HL-60 (cell line): ENCODE data around the gene SLC39A5.

Source experiments
- DNase-seq, 2 experiments: peaks; one replicate each; pipeline ENCODE4 v3.0.0-alpha.2; 2010 to 2020; ENCODE audit warnings: low read depth in 1 of 2, low spot score in 1 of 2
- H3K27ac ChIP-seq: fragments of 250-450 bp; sonication (Bioruptor Pico); replicated peaks from 2 replicates; pipeline ENCODE4 v1.5.1; 2020; ENCODE audit warnings: mild to moderate bottlenecking, moderate library complexity
- H3K27me3 ChIP-seq: fragments of 250-450 bp; sonication (Bioruptor Pico); 2 replicates; pipeline ENCODE4 v1.5.1; 2021; ENCODE audit warnings: mild to moderate bottlenecking, moderate library complexity; ENCODE audit not compliant: insufficient read depth, poor library complexity, severe bottlenecking
- H3K4me3 ChIP-seq: replicated peaks from 2 replicates; pipeline ENCODE4 v1.5.1; 2011; ENCODE audit warnings: mild to moderate bottlenecking, control low read depth, low read length; ENCODE audit not compliant: insufficient read depth
- GABPA ChIP-seq: IDR thresholded peaks from 2 replicates; pipeline ENCODE4 v1.6.1; 2012; ENCODE audit warnings: low read depth
- POLR2AphosphoS5 ChIP-seq: IDR thresholded peaks from 2 replicates; pipeline ENCODE4 v1.6.1; 2012; ENCODE audit warnings: low read depth
- REST ChIP-seq: IDR thresholded peaks from 2 replicates; pipeline ENCODE4 v1.6.1; 2012; ENCODE audit warnings: low read depth; ENCODE audit not compliant: insufficient replicate concordance
- SPI1 ChIP-seq: IDR thresholded peaks from 2 replicates; pipeline ENCODE4 v1.6.1; 2012; ENCODE audit warnings: low read depth, mild to moderate bottlenecking, borderline replicate concordance
- TF ChIP-seq, protein P1 (sequence below): IDR thresholded peaks from one replicate; pipeline ENCODE4 v1.5.1; 2011; ENCODE audit warnings: low read length, control low read depth, inconsistent platforms; ENCODE audit not compliant: insufficient read depth

The SLC39A5 gene

GRCh38 chr12:56220611-56221231 is 9.1 kb upstream of the SLC39A5 start:
- TF ChIP-seq REST (no peak), SPI1 (peak; percentile 80), POLR2AphosphoS5 (peak; percentile 44; the same call in 1 of the 2 replicates), GABPA (no peak)
- TF ChIP-seq, protein P1, sequence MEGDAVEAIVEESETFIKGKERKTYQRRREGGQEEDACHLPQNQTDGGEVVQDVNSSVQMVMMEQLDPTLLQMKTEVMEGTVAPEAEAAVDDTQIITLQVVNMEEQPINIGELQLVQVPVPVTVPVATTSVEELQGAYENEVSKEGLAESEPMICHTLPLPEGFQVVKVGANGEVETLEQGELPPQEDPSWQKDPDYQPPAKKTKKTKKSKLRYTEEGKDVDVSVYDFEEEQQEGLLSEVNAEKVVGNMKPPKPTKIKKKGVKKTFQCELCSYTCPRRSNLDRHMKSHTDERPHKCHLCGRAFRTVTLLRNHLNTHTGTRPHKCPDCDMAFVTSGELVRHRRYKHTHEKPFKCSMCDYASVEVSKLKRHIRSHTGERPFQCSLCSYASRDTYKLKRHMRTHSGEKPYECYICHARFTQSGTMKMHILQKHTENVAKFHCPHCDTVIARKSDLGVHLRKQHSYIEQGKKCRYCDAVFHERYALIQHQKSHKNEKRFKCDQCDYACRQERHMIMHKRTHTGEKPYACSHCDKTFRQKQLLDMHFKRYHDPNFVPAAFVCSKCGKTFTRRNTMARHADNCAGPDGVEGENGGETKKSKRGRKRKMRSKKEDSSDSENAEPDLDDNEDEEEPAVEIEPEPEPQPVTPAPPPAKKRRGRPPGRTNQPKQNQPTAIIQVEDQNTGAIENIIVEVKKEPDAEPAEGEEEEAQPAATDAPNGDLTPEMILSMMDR = no peak
- DNase-seq = peak in 1 of 2 experiments; percentile 83
- H3K27ac ChIP-seq = peak overlapping the region; percentile 92
- H3K4me3 ChIP-seq = peak overlapping the region; percentile 94
- H3K27me3 ChIP-seq = no peaks in the 10 kb centered on the region

GRCh38 chr12:56221232-56221756 is 8.6 kb upstream of the SLC39A5 start:
- Histone ChIP-seq H3K27me3 (no peaks in the 10 kb centered on the region), H3K4me3 (peak overlapping the region; percentile 94), H3K27ac (peak overlapping the region; percentile 92)
- TF ChIP-seq SPI1 (no peak), REST (no peak), POLR2AphosphoS5 (no peak)
- DNase-seq = no peak

DNA sequence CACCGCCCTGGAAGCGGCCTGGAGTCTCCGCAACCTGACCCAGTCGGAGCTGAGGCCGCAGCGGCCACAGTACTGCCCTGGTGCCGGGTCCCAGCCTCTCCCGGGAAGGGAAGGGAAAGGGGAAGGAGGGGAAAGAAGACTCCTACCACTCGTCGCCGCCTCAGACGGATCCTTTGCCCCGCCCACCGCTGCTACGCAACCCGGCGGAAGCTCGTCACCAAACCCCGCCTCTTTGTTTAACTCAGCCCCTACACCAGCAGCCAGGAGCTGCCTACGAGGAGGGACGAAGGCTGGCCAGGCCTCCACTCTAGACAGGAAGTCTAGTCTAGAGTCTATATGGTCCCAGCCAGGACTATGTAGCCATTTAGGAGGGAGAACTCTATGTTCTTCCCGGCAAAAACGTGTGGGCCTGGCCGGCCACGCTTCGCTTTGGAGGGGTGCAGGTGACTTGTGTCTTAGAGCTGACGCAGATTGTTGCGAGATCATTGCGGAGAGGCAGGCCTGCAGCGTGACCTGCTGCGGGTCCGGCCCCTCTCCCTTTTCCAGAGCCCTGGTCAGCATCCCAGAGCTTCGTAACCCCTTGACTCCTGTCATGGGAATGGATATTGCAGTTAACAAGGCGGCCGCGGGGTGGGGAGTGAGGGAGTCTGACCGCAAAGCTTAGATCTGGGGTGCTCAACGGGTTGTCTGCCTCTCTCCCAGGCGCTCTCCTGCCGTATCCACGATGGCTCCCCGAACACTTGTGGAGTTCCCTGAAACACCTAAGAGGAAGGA is 7.9 kb upstream of the SLC39A5 start, which contains the start of gene RNF41:
Gene RNF41, minus strand, starts transcription at position 166 of the 774 bp plus-strand sequence. CDS start 7,875 bp downstream, outside the sequence.
- TF ChIP-seq REST (no peak), POLR2AphosphoS5 (peak; percentile 87), GABPA (peak; percentile 63), SPI1 (peak; percentile 69; the same call in 1 of the 2 replicates)
- TF ChIP-seq, protein P1 = no peak
- peak within 1 kb of the TSS; percentile 92 for H3K27ac ChIP-seq
- H3K27me3 ChIP-seq = no peaks in the 10 kb centered on the region
- DNase-seq = peak; percentile 97
- H3K4me3 ChIP-seq = peak within 1 kb of the TSS; percentile 94
